Neural cell (in vitro differentiated cells): ENCODE results near the gene ZNF443.
"Not testable (repeated sequence)": the region's sequence is repeated elsewhere in the genome, so short reads cannot be mapped to it uniquely, and the experiment has no call there.

Experiments used
- EP300 ChIP-seq: fragments of 450-650 bp; conservative IDR thresholded peaks from 2 replicates; pipeline ENCODE4 v1.6.1; 2014; ENCODE audit warnings: antibody characterized with exemption, mild to moderate bottlenecking, moderate library complexity; ENCODE audit not compliant: poor library complexity, severe bottlenecking
- EZH2 ChIP-seq: fragments of 200-600, 300-800 bp; shearing (Covaris generic), sonication (generic); IDR thresholded peaks from 2 replicates; pipeline ENCODE4 v1.6.1; 2014; ENCODE audit warnings: antibody characterized with exemption, low read length, borderline replicate concordance, mild to moderate bottlenecking; ENCODE audit not compliant: insufficient read depth, poor library complexity, severe bottlenecking
- RAD21 ChIP-seq: fragments of 450-650 bp; conservative IDR thresholded peaks from 2 replicates; pipeline ENCODE4 v1.6.1; 2014; ENCODE audit warnings: antibody characterized with exemption, mild to moderate bottlenecking, moderate library complexity
- TAF1 ChIP-seq: IDR thresholded peaks from 2 replicates; pipeline ENCODE4 v1.6.1; 2012; ENCODE audit warnings: low read depth
- TF ChIP-seq, protein P1 (sequence below): fragments of 450-650 bp; IDR thresholded peaks from 2 replicates; pipeline ENCODE4 v1.5.1; 2014; ENCODE audit warnings: antibody characterized with exemption, mild to moderate bottlenecking, moderate library complexity; ENCODE audit not compliant: poor library complexity, severe bottlenecking

DNA sequence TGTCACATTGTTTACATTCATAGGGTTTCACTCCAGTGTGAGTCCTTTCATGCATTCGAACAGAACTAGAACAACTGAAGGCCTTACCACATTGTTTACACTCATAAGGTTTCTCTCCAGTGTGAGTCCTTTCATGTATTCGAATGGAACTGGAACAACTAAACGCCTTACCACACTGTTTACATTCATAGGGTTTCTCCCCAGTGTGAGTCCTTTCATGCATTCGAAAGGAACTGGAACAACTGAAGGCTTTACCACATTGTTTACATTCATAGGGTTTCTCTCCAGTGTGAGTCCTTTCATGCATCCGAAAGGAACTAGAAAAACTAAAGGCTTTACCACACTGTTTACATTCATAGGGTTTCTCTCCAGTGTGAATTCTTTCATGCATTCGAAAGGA is 23.3 kb upstream of the ZNF443 start:
- TF ChIP-seq, protein P1, sequence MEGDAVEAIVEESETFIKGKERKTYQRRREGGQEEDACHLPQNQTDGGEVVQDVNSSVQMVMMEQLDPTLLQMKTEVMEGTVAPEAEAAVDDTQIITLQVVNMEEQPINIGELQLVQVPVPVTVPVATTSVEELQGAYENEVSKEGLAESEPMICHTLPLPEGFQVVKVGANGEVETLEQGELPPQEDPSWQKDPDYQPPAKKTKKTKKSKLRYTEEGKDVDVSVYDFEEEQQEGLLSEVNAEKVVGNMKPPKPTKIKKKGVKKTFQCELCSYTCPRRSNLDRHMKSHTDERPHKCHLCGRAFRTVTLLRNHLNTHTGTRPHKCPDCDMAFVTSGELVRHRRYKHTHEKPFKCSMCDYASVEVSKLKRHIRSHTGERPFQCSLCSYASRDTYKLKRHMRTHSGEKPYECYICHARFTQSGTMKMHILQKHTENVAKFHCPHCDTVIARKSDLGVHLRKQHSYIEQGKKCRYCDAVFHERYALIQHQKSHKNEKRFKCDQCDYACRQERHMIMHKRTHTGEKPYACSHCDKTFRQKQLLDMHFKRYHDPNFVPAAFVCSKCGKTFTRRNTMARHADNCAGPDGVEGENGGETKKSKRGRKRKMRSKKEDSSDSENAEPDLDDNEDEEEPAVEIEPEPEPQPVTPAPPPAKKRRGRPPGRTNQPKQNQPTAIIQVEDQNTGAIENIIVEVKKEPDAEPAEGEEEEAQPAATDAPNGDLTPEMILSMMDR = not testable (repeated sequence)
- TF ChIP-seq EP300, EZH2, TAF1, RAD21: not testable (repeated sequence)
